ENCODE data around the gene PXMP2. TPM values are rescaled to one million over a fixed set of nuclear protein-coding genes. Genes with fewer than 3 reads are reported as not detected.
A peak's percentile ranks its signal among the peaks of the same experiment; 100 is the strongest.

The PXMP2 gene
- total RNA-seq, 1 experiment from 2014 or later, result 52.6 TPM

DNA sequence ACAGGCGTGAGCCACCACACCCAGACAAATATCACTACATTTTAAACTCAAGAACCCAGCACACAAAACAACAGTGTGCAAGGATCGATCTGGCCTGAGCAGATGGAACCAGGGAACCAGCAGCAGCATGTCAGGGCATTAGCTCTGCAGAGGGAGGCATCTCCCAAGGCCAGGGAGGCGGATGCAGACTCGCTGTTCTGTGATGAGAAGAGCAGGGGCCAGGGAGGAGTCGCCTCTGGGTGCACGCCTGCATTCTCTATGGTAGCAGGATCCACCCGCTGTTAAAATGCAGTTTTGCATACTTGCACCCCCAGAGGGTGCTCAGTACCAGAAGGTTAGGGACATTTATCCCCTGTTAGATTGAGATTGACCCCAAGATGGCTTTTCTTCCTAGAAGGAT, 41.1 kb downstream of the PXMP2 start:
- intact Hi-C loops (cut with micrococcal nuclease; ENCODE audit: unreplicated experiment), result no loop called here
- Histone ChIP-seq H3K27me3 (replicated peaks; ENCODE audit: insufficient read depth, low read depth, low read length, poor library complexity) (no peaks in the 10 kb centered on the region), H3K4me1 (ENCODE audit: insufficient read depth, low read length, poor library complexity, severe bottlenecking) (peaks cover 7% of the 10 kb centered on the region), H3K36me3 (ENCODE audit: insufficient read depth, low read length, poor library complexity, severe bottlenecking) (peaks cover 75% of the 10 kb centered on the region), H3K9me3 (ENCODE audit: low read depth, low read length, poor library complexity, severe bottlenecking) (no peaks in the 10 kb centered on the region), H3K4me3 (ENCODE audit: low read depth, low read length, poor library complexity, severe bottlenecking) (no peak overlapping the region), H3K27ac (ENCODE audit: low read depth, low read length, poor library complexity, severe bottlenecking) (no peak overlapping the region)
- POLR2A ChIA-PET (ENCODE audit: low non-redundant PET), result no interaction called here
- TF ChIP-seq, protein P1, sequence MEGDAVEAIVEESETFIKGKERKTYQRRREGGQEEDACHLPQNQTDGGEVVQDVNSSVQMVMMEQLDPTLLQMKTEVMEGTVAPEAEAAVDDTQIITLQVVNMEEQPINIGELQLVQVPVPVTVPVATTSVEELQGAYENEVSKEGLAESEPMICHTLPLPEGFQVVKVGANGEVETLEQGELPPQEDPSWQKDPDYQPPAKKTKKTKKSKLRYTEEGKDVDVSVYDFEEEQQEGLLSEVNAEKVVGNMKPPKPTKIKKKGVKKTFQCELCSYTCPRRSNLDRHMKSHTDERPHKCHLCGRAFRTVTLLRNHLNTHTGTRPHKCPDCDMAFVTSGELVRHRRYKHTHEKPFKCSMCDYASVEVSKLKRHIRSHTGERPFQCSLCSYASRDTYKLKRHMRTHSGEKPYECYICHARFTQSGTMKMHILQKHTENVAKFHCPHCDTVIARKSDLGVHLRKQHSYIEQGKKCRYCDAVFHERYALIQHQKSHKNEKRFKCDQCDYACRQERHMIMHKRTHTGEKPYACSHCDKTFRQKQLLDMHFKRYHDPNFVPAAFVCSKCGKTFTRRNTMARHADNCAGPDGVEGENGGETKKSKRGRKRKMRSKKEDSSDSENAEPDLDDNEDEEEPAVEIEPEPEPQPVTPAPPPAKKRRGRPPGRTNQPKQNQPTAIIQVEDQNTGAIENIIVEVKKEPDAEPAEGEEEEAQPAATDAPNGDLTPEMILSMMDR (conservative IDR thresholded peaks at IDR 0.05; ENCODE audit: low read depth, low read length), result no peak
- no peak for TF ChIP-seq EZH2 (IDR thresholded peaks at IDR 0.05; ENCODE audit: borderline replicate concordance, low read depth, low read length, poor library complexity, severe bottlenecking)
- no TSS peak for BruUV-seq (replicated peaks)
- CTCF ChIA-PET, result no interaction called here
- DNase-seq (ENCODE audit: low spot score), result no peak

DNA sequence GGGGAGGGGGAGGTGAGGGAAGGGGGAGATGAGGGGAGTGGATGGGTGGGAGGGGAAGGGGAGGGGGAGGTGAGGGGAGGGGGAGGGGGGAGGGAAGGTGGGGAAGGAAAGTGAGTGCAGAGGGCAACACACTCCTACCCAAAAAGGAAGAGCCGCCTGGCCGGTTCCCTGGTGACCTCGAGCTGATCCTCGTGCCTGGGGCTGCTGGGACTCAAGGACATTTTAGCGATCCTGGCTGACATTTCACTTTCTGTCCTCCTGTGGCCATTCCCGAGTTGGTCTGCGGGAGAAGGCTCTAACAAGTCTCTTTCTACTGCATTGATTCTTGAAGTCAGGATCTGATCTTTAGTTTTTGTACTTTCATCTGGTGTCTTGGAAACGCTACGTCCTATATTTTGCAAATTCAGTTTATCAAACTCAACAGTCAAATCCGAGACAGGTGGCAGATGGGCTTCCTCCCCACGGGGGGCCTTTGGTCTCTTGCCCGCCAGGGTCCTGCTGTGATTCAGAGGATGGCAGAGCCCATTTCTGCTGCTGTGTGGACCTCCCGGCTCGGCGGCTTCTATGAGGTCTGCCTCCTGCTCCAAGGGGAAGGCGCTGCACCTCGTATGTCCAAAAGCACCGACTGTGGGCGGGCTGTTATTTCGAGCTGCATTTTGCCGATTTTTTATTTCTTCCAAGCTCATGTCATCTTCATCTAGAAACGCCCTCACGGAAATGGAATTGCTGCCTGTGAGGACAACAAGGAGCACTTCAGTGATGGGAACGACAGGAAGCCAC, 42.3 kb downstream of the PXMP2 start:
- intact Hi-C loops (cut with micrococcal nuclease; ENCODE audit: unreplicated experiment), result no loop called here
- Histone ChIP-seq H3K27ac (ENCODE audit: low read depth, low read length, poor library complexity, severe bottlenecking) (peak overlapping the region; percentile 58), H3K36me3 (ENCODE audit: insufficient read depth, low read length, poor library complexity, severe bottlenecking) (peaks cover 71% of the 10 kb centered on the region), H3K4me1 (ENCODE audit: insufficient read depth, low read length, poor library complexity, severe bottlenecking) (peaks cover 12% of the 10 kb centered on the region), H3K27me3 (replicated peaks; ENCODE audit: insufficient read depth, low read depth, low read length, poor library complexity) (no peaks in the 10 kb centered on the region), H3K9me3 (ENCODE audit: low read depth, low read length, poor library complexity, severe bottlenecking) (no peaks in the 10 kb centered on the region), H3K4me3 (ENCODE audit: low read depth, low read length, poor library complexity, severe bottlenecking) (no peak overlapping the region)
- peak; percentile 72 for DNase-seq (ENCODE audit: low spot score)
- POLR2A ChIA-PET (ENCODE audit: low non-redundant PET), result no interaction called here
- CTCF ChIA-PET, result no interaction called here
- no TSS peak for BruUV-seq (replicated peaks)
- TF ChIP-seq, protein P1 (conservative IDR thresholded peaks at IDR 0.05; ENCODE audit: low read depth, low read length), result no peak
- no peak for TF ChIP-seq EZH2 (IDR thresholded peaks at IDR 0.05; ENCODE audit: borderline replicate concordance, low read depth, low read length, poor library complexity, severe bottlenecking)

DNA sequence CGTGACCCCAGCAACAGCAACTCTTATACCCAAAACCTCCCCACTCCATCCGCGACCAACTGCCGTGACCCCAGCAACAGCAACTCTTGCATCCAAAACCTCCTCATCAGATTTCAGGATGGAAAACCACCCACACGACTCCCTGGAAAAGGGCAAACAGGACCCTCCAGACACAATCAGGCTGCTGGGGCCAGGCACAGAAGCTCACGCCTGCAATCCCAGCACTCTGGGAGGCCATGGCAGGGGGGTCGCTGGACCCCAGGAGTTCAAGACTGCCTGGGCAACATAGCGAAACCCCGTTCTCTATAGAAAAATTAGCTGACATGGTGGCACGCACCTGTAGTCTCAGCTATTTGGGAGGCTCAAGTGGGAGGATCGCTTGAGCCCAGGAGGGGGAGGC, 43.0 kb downstream of the PXMP2 start:
- no peaks in the 10 kb centered on the region for H3K9me3 ChIP-seq (ENCODE audit: low read depth, low read length, poor library complexity, severe bottlenecking)
- H3K36me3 ChIP-seq (ENCODE audit: insufficient read depth, low read length, poor library complexity, severe bottlenecking), result peaks cover 71% of the 10 kb centered on the region
- intact Hi-C loops (cut with micrococcal nuclease; ENCODE audit: unreplicated experiment), result no loop called here
- CTCF ChIA-PET, result no interaction called here
- no TSS peak for BruUV-seq (replicated peaks)
- no peak for TF ChIP-seq EZH2 (IDR thresholded peaks at IDR 0.05; ENCODE audit: borderline replicate concordance, low read depth, low read length, poor library complexity, severe bottlenecking)
- TF ChIP-seq, protein P1 (conservative IDR thresholded peaks at IDR 0.05; ENCODE audit: low read depth, low read length), result no peak
- H3K27ac ChIP-seq (ENCODE audit: low read depth, low read length, poor library complexity, severe bottlenecking), result peak overlapping the region; percentile 58
- peaks cover 18% of the 10 kb centered on the region for H3K4me1 ChIP-seq (ENCODE audit: insufficient read depth, low read length, poor library complexity, severe bottlenecking)
- no peak overlapping the region for H3K4me3 ChIP-seq (ENCODE audit: low read depth, low read length, poor library complexity, severe bottlenecking)
- H3K27me3 ChIP-seq (replicated peaks; ENCODE audit: insufficient read depth, low read depth, low read length, poor library complexity), result no peaks in the 10 kb centered on the region
- DNase-seq (ENCODE audit: low spot score), result no peak
- POLR2A ChIA-PET (ENCODE audit: low non-redundant PET), result no interaction called here
